Bone marrow (tissue), 2 donors: ENCODE data around the gene TRIP11.

Experiments used
- DNase-seq, 2 donors: peaks; one replicate each; lab custom pipeline; 2025; lab: John Stamatoyannopoulos, UW

The TRIP11 gene

GRCh38 chr14:91918186-91918883 lies 121.5 kb downstream of the TRIP11 start:
- no peak for DNase-seq
